ENCODE data around the gene SIX2.

- TF ChIP-seq, protein P1, sequence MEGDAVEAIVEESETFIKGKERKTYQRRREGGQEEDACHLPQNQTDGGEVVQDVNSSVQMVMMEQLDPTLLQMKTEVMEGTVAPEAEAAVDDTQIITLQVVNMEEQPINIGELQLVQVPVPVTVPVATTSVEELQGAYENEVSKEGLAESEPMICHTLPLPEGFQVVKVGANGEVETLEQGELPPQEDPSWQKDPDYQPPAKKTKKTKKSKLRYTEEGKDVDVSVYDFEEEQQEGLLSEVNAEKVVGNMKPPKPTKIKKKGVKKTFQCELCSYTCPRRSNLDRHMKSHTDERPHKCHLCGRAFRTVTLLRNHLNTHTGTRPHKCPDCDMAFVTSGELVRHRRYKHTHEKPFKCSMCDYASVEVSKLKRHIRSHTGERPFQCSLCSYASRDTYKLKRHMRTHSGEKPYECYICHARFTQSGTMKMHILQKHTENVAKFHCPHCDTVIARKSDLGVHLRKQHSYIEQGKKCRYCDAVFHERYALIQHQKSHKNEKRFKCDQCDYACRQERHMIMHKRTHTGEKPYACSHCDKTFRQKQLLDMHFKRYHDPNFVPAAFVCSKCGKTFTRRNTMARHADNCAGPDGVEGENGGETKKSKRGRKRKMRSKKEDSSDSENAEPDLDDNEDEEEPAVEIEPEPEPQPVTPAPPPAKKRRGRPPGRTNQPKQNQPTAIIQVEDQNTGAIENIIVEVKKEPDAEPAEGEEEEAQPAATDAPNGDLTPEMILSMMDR (IDR thresholded peaks at IDR 0.05), result no peak
- TF ChIP-seq POLR2AphosphoS5 (IDR thresholded peaks at IDR 0.05; ENCODE audit: insufficient read depth in 1 of 2, low read depth in 1 of 2), result no peak
- TF ChIP-seq POLR2A (IDR thresholded peaks at IDR 0.05), result no peak
Observed at GRCh38 chr2:45014831-45015230, 5.6 kb upstream of the SIX2 start.

Measured in vagina (tissue), 2 donors.